NCI-H2171 treated with DMSO at 0.1 percent for 48 hours (cell line): Measurements from ENCODE around the gene DEFB132.

ENCODE experiments used
- DNase-seq: peaks from one replicate; lab custom pipeline; 2025; lab: John Stamatoyannopoulos, UW

DEFB132 gene

DNA sequence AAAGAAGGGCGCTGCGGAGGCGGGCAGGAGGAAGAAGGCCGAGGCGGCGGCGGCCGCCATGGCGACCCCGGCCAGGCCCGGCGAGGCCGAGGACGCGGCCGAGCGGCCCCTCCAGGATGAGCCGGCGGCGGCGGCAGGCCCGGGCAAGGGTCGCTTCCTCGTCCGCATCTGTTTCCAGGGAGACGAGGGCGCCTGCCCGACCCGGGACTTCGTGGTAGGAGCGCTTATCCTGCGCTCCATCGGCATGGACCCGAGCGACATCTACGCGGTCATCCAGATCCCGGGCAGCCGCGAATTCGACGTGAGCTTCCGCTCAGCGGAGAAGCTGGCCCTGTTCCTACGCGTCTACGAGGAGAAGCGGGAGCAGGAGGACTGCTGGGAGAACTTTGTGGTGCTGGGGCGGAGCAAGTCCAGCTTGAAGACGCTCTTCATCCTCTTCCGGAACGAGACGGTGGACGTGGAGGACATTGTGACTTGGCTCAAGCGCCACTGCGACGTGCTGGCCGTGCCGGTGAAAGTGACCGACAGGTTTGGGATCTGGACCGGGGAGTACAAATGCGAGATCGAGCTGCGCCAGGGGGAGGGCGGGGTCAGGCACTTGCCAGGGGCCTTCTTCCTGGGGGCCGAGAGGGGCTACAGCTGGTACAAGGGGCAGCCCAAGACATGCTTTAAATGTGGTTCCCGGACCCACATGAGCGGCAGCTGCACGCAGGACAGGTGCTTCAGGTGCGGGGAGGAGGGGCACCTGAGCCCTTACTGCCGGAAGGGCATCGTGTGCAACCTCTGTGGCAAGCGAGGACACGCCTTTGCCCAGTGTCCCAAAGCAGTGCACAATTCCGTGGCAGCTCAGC is 40.6 kb downstream of the DEFB132 start:
- peak; percentile 53 for DNase-seq

DNA sequence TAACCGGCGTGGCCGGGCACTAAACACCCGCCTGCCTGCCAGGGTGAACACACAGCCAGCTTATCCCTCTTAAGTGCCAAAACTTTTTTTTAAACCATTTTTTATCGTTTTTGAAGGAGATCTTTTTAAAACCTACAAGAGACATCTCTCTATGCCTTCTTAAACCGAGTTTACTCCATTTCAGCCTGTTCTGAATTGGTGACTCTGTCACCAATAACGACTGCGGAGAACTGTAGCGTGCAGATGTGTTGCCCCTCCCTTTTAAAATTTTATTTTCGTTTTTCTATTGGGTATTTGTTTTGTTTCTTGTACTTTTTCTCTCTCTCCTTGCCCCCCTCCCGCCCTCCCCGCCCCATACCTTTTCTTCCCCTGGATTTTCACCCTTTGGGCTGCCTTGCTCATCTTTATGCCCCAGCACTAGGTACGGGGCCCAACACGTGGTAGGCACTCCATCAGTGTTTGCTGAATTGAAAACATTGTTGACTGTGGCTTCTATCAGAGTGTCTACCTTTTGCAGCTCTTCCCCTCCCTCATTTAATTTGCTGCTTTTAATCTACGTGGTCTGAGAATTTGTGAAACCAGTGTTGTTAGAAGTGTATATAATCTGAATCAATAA is 41.4 kb downstream of the DEFB132 start:
- no peak for DNase-seq

DNA sequence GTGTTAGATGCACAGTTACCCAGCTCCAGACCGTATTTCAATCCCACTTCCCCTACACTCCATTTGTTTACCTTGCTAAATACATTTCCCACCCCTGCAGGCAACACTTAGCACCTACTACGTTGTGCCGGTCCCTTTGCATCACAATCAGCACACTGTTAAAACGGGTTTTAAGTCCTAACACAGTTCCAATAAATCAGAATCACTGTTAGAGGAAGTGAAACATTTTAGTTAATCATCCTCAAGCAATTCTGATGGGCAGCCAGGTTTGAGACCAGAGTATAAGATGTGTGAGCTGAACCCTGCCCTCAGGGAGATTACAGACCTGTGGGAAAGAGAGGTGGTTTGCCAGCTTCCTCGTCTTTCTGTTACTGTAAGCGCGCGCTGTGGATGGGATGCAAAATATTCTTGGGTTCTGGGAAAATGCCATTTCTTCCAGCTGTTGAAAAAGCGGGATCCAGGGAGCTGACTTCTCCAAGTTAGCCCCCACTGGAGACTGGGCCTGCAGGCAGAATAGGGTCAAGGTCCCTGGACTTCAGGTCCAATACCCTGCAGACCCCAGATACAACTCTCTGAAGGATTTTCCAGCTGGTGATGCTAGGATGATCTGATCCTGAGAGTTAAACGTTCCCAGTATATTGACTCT is 42.9 kb downstream of the DEFB132 start:
- DNase-seq: no peak

DNA sequence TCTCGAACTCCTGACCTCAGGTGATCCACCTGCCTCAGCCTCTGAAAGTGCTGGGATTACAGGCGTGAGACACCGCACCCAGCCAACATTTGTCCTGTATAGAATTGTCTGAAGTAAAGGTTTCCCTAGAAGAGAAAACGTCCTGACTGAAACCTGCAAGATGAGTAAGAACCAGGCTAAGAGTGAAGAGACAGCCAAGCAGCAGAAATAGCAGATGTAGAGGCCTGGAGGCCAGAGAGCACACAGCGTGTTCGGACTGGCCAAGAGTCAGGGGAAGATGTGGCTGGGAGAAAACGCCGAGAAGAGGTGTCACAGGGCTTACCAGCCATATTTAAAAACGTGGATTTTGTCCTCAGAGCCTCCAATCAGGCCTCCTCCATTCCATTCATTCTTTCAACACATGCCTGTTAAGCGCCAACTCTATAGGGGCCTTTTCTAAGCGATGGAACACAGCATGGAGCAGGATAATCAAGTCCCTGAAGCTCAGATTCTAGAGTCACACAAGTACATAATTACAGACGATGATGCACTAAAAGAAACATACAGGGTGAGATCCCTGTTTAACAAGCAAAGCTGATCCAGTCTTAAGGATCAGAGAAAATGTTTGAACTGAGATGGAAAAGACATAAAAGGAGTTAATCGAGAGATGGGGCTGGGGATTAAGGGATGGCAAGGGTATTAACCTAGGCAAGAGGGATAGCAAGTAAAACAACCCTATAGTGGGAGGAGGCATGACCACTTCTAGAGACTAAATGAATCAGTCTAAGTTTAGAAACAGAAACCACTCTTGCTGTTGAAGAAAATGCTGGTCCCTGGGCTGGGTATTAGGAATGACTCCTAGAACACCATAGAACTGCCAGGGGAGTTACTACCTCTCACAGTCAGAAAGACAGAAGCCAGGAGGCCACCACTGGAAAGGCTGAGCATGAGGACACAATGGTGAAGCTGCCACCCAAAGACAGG is 44.6 kb downstream of the DEFB132 start:
- no peak for DNase-seq

GRCh38 chr20:305745-306144 is 48.2 kb downstream of the DEFB132 start:
- no peak for DNase-seq

DNA sequence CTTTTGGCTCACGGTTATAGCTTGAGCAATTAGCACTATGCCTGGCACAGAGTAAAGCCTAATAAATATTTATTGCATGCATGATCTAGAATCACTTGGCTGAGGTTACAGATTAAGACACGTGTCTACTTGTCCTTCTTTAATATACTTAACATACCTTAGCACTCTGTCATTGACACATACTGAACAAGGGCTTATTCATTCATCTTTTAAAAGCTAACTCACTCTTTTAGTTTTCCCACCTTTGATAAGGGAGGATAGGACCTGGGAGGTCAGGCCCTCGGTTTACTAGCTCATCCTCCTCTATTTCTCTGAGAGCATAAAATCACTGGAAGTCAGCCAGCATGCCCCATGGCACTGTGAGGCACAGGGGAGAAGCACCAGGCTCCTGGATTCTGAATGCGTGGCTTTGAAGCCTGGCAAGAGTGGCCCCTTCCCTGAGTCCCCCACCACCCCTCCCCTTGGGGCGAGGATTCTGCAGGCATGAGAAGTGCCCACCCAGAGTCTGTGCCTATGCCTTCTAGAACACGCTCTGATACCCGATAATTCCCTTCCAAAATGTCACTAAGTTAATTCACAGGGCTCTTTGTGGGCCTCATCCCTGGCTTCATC is 51.0 kb downstream of the DEFB132 start:
- no peak for DNase-seq

GRCh38 chr20:309306-309840 is 51.8 kb downstream of the DEFB132 start:
- peak; percentile 41 for DNase-seq

GRCh38 chr20:309841-310644 is 52.5 kb downstream of the DEFB132 start:
- DNase-seq: peak; percentile 100

DNA sequence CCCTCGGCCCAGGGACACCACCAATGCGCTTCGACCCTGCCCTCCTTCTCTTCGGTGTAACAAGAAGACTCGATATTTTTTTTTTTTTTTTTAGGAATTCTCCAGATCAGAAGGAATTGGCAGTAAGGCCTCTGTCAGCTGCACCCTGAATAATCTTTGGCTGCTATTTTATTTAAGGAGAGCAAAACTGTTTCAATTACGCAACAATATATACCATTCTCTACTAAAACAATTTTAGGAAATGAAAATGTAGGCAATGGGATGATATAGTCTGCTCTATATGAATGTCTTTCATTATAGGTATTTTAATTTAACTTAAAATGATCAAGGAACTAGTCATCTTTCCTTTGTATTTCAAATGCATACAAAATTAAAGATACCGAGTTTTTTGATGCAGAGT is 53.1 kb downstream of the DEFB132 start:
- no peak for DNase-seq
